Suprapubic skin (tissue), 4 donors: ENCODE measurements around the gene TAF4B. TPM values are rescaled to one million over a fixed set of nuclear protein-coding genes. Genes with fewer than 3 reads are reported as not detected.
"Not testable (repeated sequence)": the region's sequence is repeated elsewhere in the genome, so short reads cannot be mapped to it uniquely, and the experiment has no call there.

Experiments
- DNase-seq, 2 donors: peaks; one replicate each; pipeline ENCODE4 v3.0.0-alpha.2; 2019; ENCODE audit warnings: low spot score in 2 of 2
- H3K27ac ChIP-seq: fragments of 200-600 bp; sonication (generic); one replicate; pipeline ENCODE4 v1.5.1; 2019
- H3K27me3 ChIP-seq: fragments of 200-600 bp; sonication (generic); one replicate; pipeline ENCODE4 v1.5.1; 2019
- H3K36me3 ChIP-seq: fragments of 200-600 bp; sonication (generic); one replicate; pipeline ENCODE4 v1.5.1; 2019
- H3K4me1 ChIP-seq: fragments of 200-600 bp; sonication (generic); one replicate; pipeline ENCODE4 v1.5.1; 2019
- H3K4me3 ChIP-seq: fragments of 200-600 bp; sonication (generic); one replicate; pipeline ENCODE4 v1.5.1; 2019; ENCODE audit warnings: mild to moderate bottlenecking
- H3K9me3 ChIP-seq: fragments of 200-600 bp; sonication (generic); one replicate; pipeline ENCODE4 v1.5.1; 2019
- EP300 ChIP-seq: sonication (generic); formaldehyde crosslinking; IDR thresholded peaks from one replicate; pipeline ENCODE4 v1.6.1; 2017; ENCODE audit warnings: antibody characterized with exemption
- POLR2A ChIP-seq, 2 donors: fragments of 450-650 bp; IDR thresholded peaks; one replicate each; pipeline ENCODE4 v1.6.1; 2017; ENCODE audit warnings: antibody characterized with exemption in 2 of 2, mild to moderate bottlenecking in 2 of 2, moderate library complexity in 2 of 2
- POLR2AphosphoS5 ChIP-seq, 3 donors: sonication (generic); formaldehyde crosslinking; IDR thresholded peaks; one replicate each; pipeline ENCODE4 v1.6.1; 2017; ENCODE audit warnings: antibody characterized with exemption in 3 of 3
- WGBS: methylation state at CpG from one replicate; pipeline ENCODE4 v1.1.5; 2018; 5-methylcytosine and 5-hydroxymethylcytosine counted together
- total RNA-seq, 4 donors: library from RNA; depleted of rRNA; stranded (reverse); fragments of >200 nt; gene quantifications; one replicate each; pipeline ENCODE4 v1.1.0, GENCODE V29; 2016
- TF ChIP-seq, protein P1 (sequence below), 2 donors: fragments of 200-600 bp in 1 of 2; fragments of 450-650 bp in 1 of 2; sonication (generic) in 1 of 2; IDR thresholded peaks; one replicate each; pipeline ENCODE4 v1.5.1; 2016 to 2019; ENCODE audit warnings: antibody characterized with exemption in 2 of 2, mild to moderate bottlenecking in 1 of 2, moderate library complexity in 1 of 2

TAF4B gene
- total RNA-seq, 4 donors from 2014 or later = 21.9 to 28.4 (median 23.4) TPM

DNA sequence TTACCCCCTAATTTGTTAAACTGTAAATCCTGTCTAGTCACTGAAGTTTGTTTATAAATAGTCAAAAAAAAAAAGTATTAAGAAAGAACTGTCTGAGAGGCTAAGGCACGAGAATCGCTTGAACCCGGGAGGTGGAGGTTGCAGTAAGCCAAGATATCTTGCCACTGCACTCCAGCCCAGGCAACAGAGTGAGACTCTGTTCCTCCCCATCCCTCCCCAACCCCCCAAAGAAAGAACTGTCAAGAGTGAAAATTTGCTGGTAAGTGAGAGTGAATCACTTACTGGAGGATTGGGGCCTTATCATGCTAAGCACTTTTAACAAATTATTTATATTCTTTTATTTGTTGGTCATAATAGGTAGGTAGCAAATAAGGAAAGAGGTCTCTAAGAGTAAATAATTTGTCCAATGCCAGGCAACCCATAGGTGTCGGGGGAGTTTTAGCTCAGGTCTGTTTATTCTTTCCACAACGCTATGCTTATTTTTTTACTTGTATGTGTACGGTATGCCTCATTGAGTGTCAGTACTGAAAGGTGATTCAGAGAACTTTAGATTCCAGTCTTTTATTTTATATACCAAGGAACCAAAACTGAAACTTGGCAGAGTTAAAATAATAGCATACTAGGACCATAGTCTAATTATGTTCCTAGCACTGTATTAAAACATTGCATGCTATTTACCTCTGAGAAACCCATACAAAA is 2.5 kb downstream of the TAF4B start:
- no peak for DNase-seq
- 60% methylated on average over 6 of the region's 6 CpGs for WGBS
- Histone ChIP-seq H3K4me3 (no peak overlapping the region), H3K27ac (no peak overlapping the region), H3K9me3 (no peaks in the 10 kb centered on the region), H3K27me3 (no peaks in the 10 kb centered on the region), H3K36me3 (no peaks in the 10 kb centered on the region), H3K4me1 (peaks cover 29% of the 10 kb centered on the region)
- no peak for TF ChIP-seq POLR2A (IDR thresholded peaks at IDR 0.05)
- TF ChIP-seq, protein P1, sequence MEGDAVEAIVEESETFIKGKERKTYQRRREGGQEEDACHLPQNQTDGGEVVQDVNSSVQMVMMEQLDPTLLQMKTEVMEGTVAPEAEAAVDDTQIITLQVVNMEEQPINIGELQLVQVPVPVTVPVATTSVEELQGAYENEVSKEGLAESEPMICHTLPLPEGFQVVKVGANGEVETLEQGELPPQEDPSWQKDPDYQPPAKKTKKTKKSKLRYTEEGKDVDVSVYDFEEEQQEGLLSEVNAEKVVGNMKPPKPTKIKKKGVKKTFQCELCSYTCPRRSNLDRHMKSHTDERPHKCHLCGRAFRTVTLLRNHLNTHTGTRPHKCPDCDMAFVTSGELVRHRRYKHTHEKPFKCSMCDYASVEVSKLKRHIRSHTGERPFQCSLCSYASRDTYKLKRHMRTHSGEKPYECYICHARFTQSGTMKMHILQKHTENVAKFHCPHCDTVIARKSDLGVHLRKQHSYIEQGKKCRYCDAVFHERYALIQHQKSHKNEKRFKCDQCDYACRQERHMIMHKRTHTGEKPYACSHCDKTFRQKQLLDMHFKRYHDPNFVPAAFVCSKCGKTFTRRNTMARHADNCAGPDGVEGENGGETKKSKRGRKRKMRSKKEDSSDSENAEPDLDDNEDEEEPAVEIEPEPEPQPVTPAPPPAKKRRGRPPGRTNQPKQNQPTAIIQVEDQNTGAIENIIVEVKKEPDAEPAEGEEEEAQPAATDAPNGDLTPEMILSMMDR (IDR thresholded peaks at IDR 0.05) = no peak
- no peak for TF ChIP-seq EP300
- no peak for TF ChIP-seq POLR2AphosphoS5 (IDR thresholded peaks at IDR 0.05)

DNA sequence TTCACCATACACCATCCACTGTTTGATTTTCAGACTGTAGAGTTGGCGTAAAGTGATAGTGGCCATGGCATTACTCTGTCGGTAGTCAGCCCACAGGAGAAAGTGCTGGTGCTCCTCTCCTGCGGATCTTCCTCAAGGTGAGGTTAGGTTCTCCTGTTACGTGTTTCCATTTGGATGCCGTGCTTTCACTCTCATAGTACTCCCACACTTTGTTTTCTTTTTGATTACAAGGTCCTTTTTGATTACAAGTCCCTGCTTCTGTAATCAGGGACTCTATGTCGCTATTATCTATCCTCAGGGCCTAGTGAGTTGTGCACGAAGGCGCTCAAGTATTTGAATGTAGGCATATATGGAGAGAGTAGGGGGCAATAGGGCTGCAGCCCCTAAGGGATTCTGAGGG is 4.3 kb downstream of the TAF4B start:
- TF ChIP-seq POLR2AphosphoS5 (IDR thresholded peaks at IDR 0.05) = no peak
- no peak for TF ChIP-seq POLR2A (IDR thresholded peaks at IDR 0.05)
- TF ChIP-seq EP300 = no peak
- TF ChIP-seq, protein P1 (IDR thresholded peaks at IDR 0.05) = no peak
- no peak for DNase-seq
- H3K27ac ChIP-seq = no peak overlapping the region
- WGBS = 87% methylated on average over 8 of the region's 8 CpGs
- H3K4me3 ChIP-seq = no peak overlapping the region
- H3K36me3 ChIP-seq = no peaks in the 10 kb centered on the region
- no peaks in the 10 kb centered on the region for H3K27me3 ChIP-seq
- H3K4me1 ChIP-seq = peaks cover 29% of the 10 kb centered on the region
- H3K9me3 ChIP-seq = no peaks in the 10 kb centered on the region

DNA sequence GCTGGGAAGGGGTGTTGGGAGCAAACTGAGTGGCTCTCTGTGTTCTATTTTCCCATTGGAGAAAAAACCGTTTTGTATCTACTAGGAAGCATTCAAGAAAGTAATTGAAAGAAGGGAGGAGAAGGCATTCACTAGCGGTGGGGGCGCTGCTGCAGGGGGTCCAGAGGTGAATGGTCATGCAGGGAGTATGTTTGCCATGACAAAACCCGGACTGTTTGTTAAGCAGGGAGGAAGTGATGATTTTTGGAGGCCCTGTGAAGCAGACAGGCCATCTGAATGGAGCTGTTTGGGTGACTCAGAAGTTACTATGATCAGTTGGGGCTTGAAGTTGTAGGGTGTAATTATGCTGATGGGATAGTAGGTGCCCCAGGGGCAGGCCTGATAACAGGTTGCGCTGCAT is 7.0 kb downstream of the TAF4B start:
- Histone ChIP-seq H3K4me3 (no peak overlapping the region), H3K9me3 (no peaks in the 10 kb centered on the region), H3K27ac (no peak overlapping the region), H3K27me3 (no peaks in the 10 kb centered on the region), H3K36me3 (no peaks in the 10 kb centered on the region), H3K4me1 (peaks cover 12% of the 10 kb centered on the region)
- TF ChIP-seq, protein P1 (IDR thresholded peaks at IDR 0.05) = no peak
- no peak for TF ChIP-seq POLR2A (IDR thresholded peaks at IDR 0.05)
- TF ChIP-seq POLR2AphosphoS5 (IDR thresholded peaks at IDR 0.05) = no peak
- no peak for TF ChIP-seq EP300
- WGBS = 72% methylated on average over 5 of the region's 5 CpGs
- no peak for DNase-seq

DNA sequence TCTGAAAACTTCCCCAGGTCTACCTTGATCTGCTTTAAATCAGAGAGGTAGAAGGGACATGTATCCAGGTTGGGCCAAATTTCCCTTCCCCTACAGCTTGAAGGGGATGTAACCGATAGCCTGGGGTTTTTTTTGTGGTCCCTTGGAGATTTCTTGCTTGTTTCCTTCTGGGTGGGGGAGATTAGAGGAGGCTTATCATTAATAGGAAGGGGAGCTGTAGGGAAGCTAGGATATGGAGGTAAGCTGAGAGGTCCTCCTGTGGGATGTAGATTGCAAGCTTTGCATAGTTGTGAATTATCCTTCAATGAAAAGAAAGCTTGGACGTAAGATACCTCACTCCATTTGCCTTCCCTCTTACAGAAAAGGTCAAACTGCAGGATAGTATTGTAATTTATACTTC is 11.1 kb downstream of the TAF4B start:
- WGBS = 97% methylated on average over 2 of the region's 2 CpGs
- DNase-seq, H3K27me3 ChIP-seq, H3K27ac ChIP-seq, H3K4me1 ChIP-seq, H3K9me3 ChIP-seq, H3K36me3 ChIP-seq, H3K4me3 ChIP-seq: not testable (repeated sequence)

DNA sequence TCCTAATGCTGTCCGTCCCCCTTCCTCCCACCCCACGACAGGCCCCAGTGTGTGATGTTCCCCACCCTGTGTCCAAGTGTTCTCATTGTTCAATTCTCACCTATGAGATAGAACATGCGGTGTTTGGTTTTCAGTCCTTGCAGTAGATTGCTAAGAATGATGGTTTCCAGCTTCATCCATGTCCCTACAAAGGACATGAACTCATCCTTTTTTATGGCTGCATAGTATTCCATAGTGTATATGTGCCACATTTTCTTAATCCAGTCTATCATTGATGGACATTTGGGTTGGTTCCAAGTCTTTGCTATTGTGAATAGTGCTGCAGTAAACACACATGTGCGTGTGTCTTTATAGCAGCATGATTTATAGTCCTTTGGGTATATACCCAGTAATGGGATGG is 12.5 kb downstream of the TAF4B start:
- H3K4me1 ChIP-seq, H3K36me3 ChIP-seq, H3K27ac ChIP-seq, H3K27me3 ChIP-seq, H3K9me3 ChIP-seq, DNase-seq, H3K4me3 ChIP-seq: not testable (repeated sequence)
- 92% methylated on average over 4 of the region's 4 CpGs for whole genome bisulfite sequencing

DNA sequence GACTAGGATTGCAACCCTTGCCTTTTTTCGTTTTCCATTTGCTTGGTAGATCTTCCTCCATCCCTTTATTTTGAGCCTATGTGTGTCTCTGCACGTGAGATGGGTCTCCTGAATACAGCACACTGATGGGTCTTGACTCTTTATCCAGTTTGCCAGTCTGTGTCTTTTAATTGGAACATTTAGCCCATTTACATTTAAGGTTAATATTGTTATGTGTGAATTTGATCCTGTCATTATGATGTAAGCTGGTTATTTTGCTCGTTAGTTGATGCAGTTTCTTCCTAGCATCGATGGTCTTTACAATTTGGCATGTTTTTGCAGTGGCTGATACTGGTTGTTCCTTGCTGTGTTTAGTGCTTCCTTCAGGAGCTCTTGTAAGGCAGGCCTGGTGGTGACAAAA is 16.1 kb downstream of the TAF4B start:
- not testable (repeated sequence) for H3K4me3 ChIP-seq, H3K4me1 ChIP-seq, H3K36me3 ChIP-seq, H3K27me3 ChIP-seq, DNase-seq, H3K9me3 ChIP-seq, H3K27ac ChIP-seq
- WGBS = 89% methylated on average over 4 of the region's 4 CpGs

DNA sequence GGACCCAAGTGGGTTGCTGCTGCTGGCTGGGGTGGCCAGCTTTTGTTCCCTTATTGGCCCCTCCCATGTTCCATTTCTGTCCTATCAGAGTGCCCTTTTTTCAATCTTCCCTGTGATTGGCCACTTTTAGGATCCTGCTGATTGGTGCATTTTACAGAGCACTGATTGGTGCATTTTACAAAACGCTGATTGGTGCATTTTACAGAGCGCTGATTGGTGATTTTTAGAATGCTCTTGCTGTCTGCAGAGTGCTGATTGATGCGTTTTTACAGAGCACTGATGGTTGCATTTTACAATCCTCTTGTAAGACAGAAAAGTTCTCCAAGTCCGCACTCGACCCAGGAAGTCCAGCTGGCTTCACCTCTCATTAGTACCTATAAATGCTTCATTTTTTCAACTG is 19.2 kb downstream of the TAF4B start:
- H3K4me3 ChIP-seq, DNase-seq, H3K27me3 ChIP-seq, H3K27ac ChIP-seq, H3K36me3 ChIP-seq, H3K9me3 ChIP-seq, H3K4me1 ChIP-seq: not testable (repeated sequence)
- over 99% methylated on average over 5 of the region's 5 CpGs for WGBS
